LoVo (cell line): ENCODE results near the gene SLC22A31.
"Not testable (repeated sequence)": the region's sequence is repeated elsewhere in the genome, so short reads cannot be mapped to it uniquely, and the experiment has no call there.

Experiments
- DNase-seq: peaks from one replicate; pipeline ENCODE4 v3.0.0-alpha.2; 2016; ENCODE audit warnings: low spot score

The SLC22A31 gene

GRCh38 chr16:89178453-89179147 is 21.7 kb downstream of the SLC22A31 start:
- DNase-seq, result no peak

GRCh38 chr16:89177501-89177900 is 22.8 kb downstream of the SLC22A31 start:
- no peak for DNase-seq

GRCh38 chr16:89176717-89177116 is 23.6 kb downstream of the SLC22A31 start:
- no peak for DNase-seq

- DNase-seq, result no peak
These were observed 24.1 kb downstream of the SLC22A31 start for GRCh38 chr16:89176147-89176690.

- DNase-seq, result no peak
These were observed 24.8 kb downstream of the SLC22A31 start for GRCh38 chr16:89175280-89176146.

GRCh38 chr16:89174877-89175276 is 25.5 kb downstream of the SLC22A31 start:
- DNase-seq, result no peak

- DNase-seq, result no peak
These were observed 26.1 kb downstream of the SLC22A31 start for GRCh38 chr16:89174055-89174827.

GRCh38 chr16:89173174-89173921 is 27.0 kb downstream of the SLC22A31 start:
- no peak for DNase-seq

GRCh38 chr16:89172528-89173173 is 27.7 kb downstream of the SLC22A31 start:
- no peak for DNase-seq

GRCh38 chr16:89172171-89172527 is 28.2 kb downstream of the SLC22A31 start:
- DNase-seq, result no peak

- peak; percentile 94 for DNase-seq
These were observed 28.8 kb downstream of the SLC22A31 start, which contains the start of gene CDH15 for GRCh38 chr16:89171216-89172170. CDH15 (plus strand) TSS chr16:89171748; CDS start chr16:89171832, 84 bp downstream.

GRCh38 chr16:89170346-89171215 is 29.8 kb downstream of the SLC22A31 start:
- DNase-seq, result peak; percentile 31

- no peak for DNase-seq
These were observed 30.6 kb downstream of the SLC22A31 start for GRCh38 chr16:89169778-89170177.

GRCh38 chr16:89168381-89169189 is 31.8 kb downstream of the SLC22A31 start:
- DNase-seq, result no peak

- DNase-seq, result peak; percentile 43
These were observed 32.9 kb downstream of the SLC22A31 start for GRCh38 chr16:89167425-89167941.

- DNase-seq, result no peak
These were observed 33.5 kb downstream of the SLC22A31 start for GRCh38 chr16:89166696-89167424.

- not testable (repeated sequence) for DNase-seq
These were observed 34.7 kb downstream of the SLC22A31 start for GRCh38 chr16:89165681-89165979.
